GM12878 (cell line): ENCODE data around the gene DNAJC16. TPM values are rescaled to one million over a fixed set of nuclear protein-coding genes. Genes with fewer than 3 reads are reported as not detected.

ENCODE experiments used
- ATAC-seq: fragments of 200-7000 bp; cut with Tn5 transposase; 3 replicates; pipeline ENCODE4 v1.9.1; 2020; ENCODE audit warnings: mild to moderate bottlenecking, moderate library complexity
- BruUV-seq: library from RNA; stranded (reverse); fragments of 400-500 nt; replicated peaks from 2 replicates; lab custom pipeline; 2021; lab: Mats Ljungman, UMichigan
- CTCF ChIA-PET: fragments of 300-600 bp; sonication (Branson Sonifier 250); formaldehyde crosslinking; extraction: SDS; loops from one replicate; lab custom pipeline; 2021; ENCODE audit warnings: inconsistent platforms; lab: Yijun Ruan, JAX
- POLR2A ChIA-PET: fragments of 350-600 bp; formaldehyde crosslinking; extraction: SDS; loops from one replicate; lab custom pipeline; 2021; ENCODE audit warnings: inconsistent platforms; lab: Charles Lee
- RAD21 ChIA-PET: fragments of 300-600 bp; sonication (Branson Sonifier 250); formaldehyde crosslinking; loops from one replicate; lab custom pipeline; 2023; ENCODE audit warnings: antibody characterized with exemption; ENCODE audit not compliant: unreplicated experiment; lab: Charles Lee
- SMC1A ChIA-PET: fragments of 300-600 bp; sonication (Branson Sonifier 250); formaldehyde crosslinking; loops from one replicate; lab custom pipeline; 2023; ENCODE audit not compliant: unreplicated experiment, uncharacterized antibody; lab: Charles Lee
- DNase-seq: peaks from one replicate; pipeline ENCODE4 v3.0.0-alpha.2; 2011; ENCODE audit warnings: low read depth, low spot score
- FAIRE-seq: peaks from 3 replicates; lab custom pipeline; 2011; peaks lifted over from hg19 to GRCh38; lab: Jason Lieb, UNC
- H2AFZ ChIP-seq: 2 replicates; pipeline ENCODE4 v1.6.0; 2011; ENCODE audit warnings: low read depth, low read length, control low read depth; ENCODE audit not compliant: control insufficient read depth
- H3K27ac ChIP-seq: 2 replicates; pipeline ENCODE4 v1.5.1; 2011; ENCODE audit warnings: control low read depth; ENCODE audit not compliant: control insufficient read depth, insufficient read depth
- H3K27me3 ChIP-seq, 2 experiments: replicated peaks in 1 of 2; 2 replicates each; pipeline versions ENCODE4 v1.6.0 to v1.6.1; 2011; ENCODE audit warnings: low read length in 1 of 2; ENCODE audit not compliant: control insufficient read depth in 2 of 2, insufficient read depth in 2 of 2
- H3K36me3 ChIP-seq, 2 experiments: 2 replicates each; pipeline ENCODE4 v1.5.1; 2011; ENCODE audit warnings: low read length in 1 of 2; ENCODE audit not compliant: control insufficient read depth in 2 of 2, insufficient read depth in 2 of 2
- H3K4me1 ChIP-seq: 2 replicates; pipeline ENCODE4 v1.6.1; 2011; ENCODE audit warnings: mild to moderate bottlenecking, low read length, moderate library complexity, mixed read lengths; ENCODE audit not compliant: control insufficient read depth, insufficient read depth
- H3K4me2 ChIP-seq: 2 replicates; pipeline ENCODE4 v1.6.0; 2011; ENCODE audit warnings: control low read depth; ENCODE audit not compliant: control insufficient read depth, insufficient read depth
- H3K4me3 ChIP-seq: fragments of 200-600 bp; sonication (generic); 2 replicates; pipeline ENCODE4 v1.5.1; 2016
- H3K79me2 ChIP-seq: 2 replicates; pipeline ENCODE4 v1.6.0; 2011; ENCODE audit warnings: low read length; ENCODE audit not compliant: control insufficient read depth, insufficient read depth
- H3K9ac ChIP-seq: 2 replicates; pipeline ENCODE4 v1.8.0; 2011; ENCODE audit warnings: low read length, control low read depth, mixed read lengths; ENCODE audit not compliant: control insufficient read depth, insufficient read depth
- H3K9me3 ChIP-seq: replicated peaks from 3 replicates; pipeline ENCODE4 v1.5.1; 2011; ENCODE audit warnings: mild to moderate bottlenecking, low read length; ENCODE audit not compliant: control insufficient read depth, insufficient read depth
- H4K20me1 ChIP-seq: 2 replicates; pipeline ENCODE4 v1.6.0; 2011; ENCODE audit not compliant: control insufficient read depth, insufficient read depth
- DPF2 ChIP-seq: fragments of 450-650 bp; IDR thresholded peaks from 2 replicates; pipeline ENCODE4 v1.6.1; 2017; ENCODE audit warnings: mild to moderate bottlenecking
- HCFC1 ChIP-seq: fragments of 150-350 bp; IDR thresholded peaks from 2 replicates; pipeline ENCODE4 v1.6.1; 2014; ENCODE audit warnings: low read length
- IRF4 ChIP-seq: IDR thresholded peaks from 2 replicates; pipeline ENCODE4 v1.6.1; 2011; ENCODE audit warnings: low read depth, low read length
- PAX5 ChIP-seq: IDR thresholded peaks from 2 replicates; pipeline ENCODE4 v1.6.1; 2011; ENCODE audit warnings: low read depth, low read length, borderline replicate concordance
- PAX8 ChIP-seq: fragments of 450-650 bp; IDR thresholded peaks from 2 replicates; pipeline ENCODE4 v1.6.1; 2017; ENCODE audit warnings: mild to moderate bottlenecking, moderate library complexity
- RB1 ChIP-seq: fragments of 450-650 bp; formaldehyde crosslinking; IDR thresholded peaks from 2 replicates; pipeline ENCODE4 v1.6.1; 2017; ENCODE audit warnings: mild to moderate bottlenecking, borderline replicate concordance
- SP1 ChIP-seq: IDR thresholded peaks from one replicate; pipeline ENCODE4 v1.6.1; 2011; ENCODE audit warnings: low read depth, low read length
- WGBS: methylation state at CpG from one replicate; pipeline ENCODE4 v1.1.6; 2016; ENCODE audit warnings: low lambda C conversion rate; ENCODE audit not compliant: insufficient replicate concordance, insufficient coverage; ENCODE audit errors: missing lambda C conversion rate; 5-methylcytosine and 5-hydroxymethylcytosine counted together
- in situ Hi-C: fragments of 300-500 bp; cut with MboI; formaldehyde crosslinking; loops from 9 replicates; pipeline ENCODE4 v1.14.3; 2018; ENCODE audit warnings: mixed read lengths
- intact Hi-C: fragments of 100-400 bp; cut with micrococcal nuclease; formaldehyde crosslinking; loops from one replicate; pipeline ENCODE4 v1.14.2; 2022; ENCODE audit not compliant: unreplicated experiment
- polyA plus RNA-seq, 11 experiments: library from polyadenylated mRNA; depleted of rRNA in 4 of 11; unstranded in 6 of 11; stranded (reverse) in 5 of 11; fragments of >200 nt; fragmentation: Nextera tagmentation in 4 of 11; fragmentation: Illumina TruSeq in 1 of 11; extraction: Ambion mirVana in 4 of 11; extraction: Trizol in 1 of 11; gene quantifications; 1 replicate in 1 of 11; 2 replicates in 10 of 11; pipeline versions ENCODE4 v1.2.1 to v1.2.3, GENCODE V29; 2011 to 2016; ENCODE audit warnings: inconsistent platforms in 2 of 11, missing spikeins in 2 of 11, low read depth in 1 of 11
- total RNA-seq, 4 experiments: library from RNA; depleted of rRNA in 3 of 4; stranded (reverse); fragments of >200 nt in 3 of 4; fragmentation: Illumina TruSeq in 1 of 4; extraction: Trizol in 1 of 4; gene quantifications; 2 replicates each; pipeline versions ENCODE4 v1.2.1 to v1.2.3, GENCODE V29; 2013 to 2021

The DNAJC16 gene
- total and polyA plus RNA-seq, 10 of the 15 experiments (the other 5 are each of a cell fraction or from before 2014, with no cell fraction given) = 2.4 to 12.7 (median 7.8) TPM

- TF ChIP-seq PAX8 = no peak
- no peak for TF ChIP-seq DPF2
- TF ChIP-seq RB1 = no peak
- H3K27me3 ChIP-seq = no peaks in the 10 kb centered on the region
- ATAC-seq (no peak), DNase-seq (no peak), FAIRE-seq (no peak)
- no peak overlapping the region for H3K4me3 ChIP-seq
- H3K9me3 ChIP-seq = no peaks in the 10 kb centered on the region
- H2AFZ ChIP-seq = no peak overlapping the region
- CTCF ChIA-PET = no interaction called here
- 95% methylated on average over 5 of the region's 5 CpGs for WGBS
- H3K27ac ChIP-seq = no peak overlapping the region
- H3K36me3 ChIP-seq = peaks cover 0 to 21% of the 10 kb centered on the region in 2 experiments; a peak in 3 of 4 replicates
- in situ Hi-C loops (no loop called here), intact Hi-C loops (no loop called here)
- no peaks in the 10 kb centered on the region for H3K79me2 ChIP-seq
- POLR2A ChIA-PET = no interaction called here
- no TSS peak for BruUV-seq
- H3K4me2 ChIP-seq = no peak overlapping the region
- no peaks in the 10 kb centered on the region for H4K20me1 ChIP-seq
- SMC1A ChIA-PET = no interaction called here
- no peaks in the 10 kb centered on the region for H3K4me1 ChIP-seq
- RAD21 ChIA-PET = no interaction called here
- no peak overlapping the region for H3K9ac ChIP-seq
These were observed 16.6 kb downstream of the DNAJC16 start for GRCh38 chr1:15543251-15543588.

- Histone ChIP-seq H4K20me1 (no peaks in the 10 kb centered on the region), H3K36me3 (peaks cover 0 to 21% of the 10 kb centered on the region in 2 experiments; a peak in 3 of 4 replicates), H3K27ac (no peak overlapping the region), H3K9me3 (no peaks in the 10 kb centered on the region), H3K4me3 (no peak overlapping the region), H3K79me2 (no peaks in the 10 kb centered on the region), H3K4me1 (no peaks in the 10 kb centered on the region), H3K9ac (no peak overlapping the region), H3K27me3 (no peaks in the 10 kb centered on the region), H2AFZ (no peak overlapping the region), H3K4me2 (no peak overlapping the region)
- TF ChIP-seq HCFC1 (no peak), IRF4 (no peak), SP1 (no peak), PAX5 (no peak)
- ChIA-PET CTCF (no interaction called here), SMC1A (no interaction called here), POLR2A (no interaction called here), RAD21 (no interaction called here)
- in situ Hi-C loops = no loop called here
- WGBS = 92% methylated on average over 12 of the region's 12 CpGs
- ATAC-seq = no peak
- no peak for DNase-seq
- intact Hi-C loops = no loop called here
- FAIRE-seq = no peak
- BruUV-seq = no TSS peak
These were observed 17.2 kb downstream of the DNAJC16 start for GRCh38 chr1:15543589-15544568.
